ENCODE data around the gene DST.

Gene DST

GRCh38 chr6:56489559-56489958, 153.1 kb downstream of the DST start:
- Histone ChIP-seq H3K79me2 (ENCODE audit: insufficient read depth, low read length) (no peaks in the 10 kb centered on the region), H3K4me3 (ENCODE audit: low read length, poor library complexity, severe bottlenecking) (no peak overlapping the region), H3K9me3 (ENCODE audit: insufficient read depth, low read depth, low read length) (no peaks in the 10 kb centered on the region), H3K9me2 (replicated peaks; ENCODE audit: low read depth, low read length) (no peaks in the 10 kb centered on the region), H3K36me3 (ENCODE audit: insufficient read depth, low read length) (peaks cover 51% of the 10 kb centered on the region; the same call in 1 of the 2 replicates), H4K20me1 (ENCODE audit: insufficient read depth, low read length, poor library complexity, severe bottlenecking) (no peaks in the 10 kb centered on the region), H3K4me2 (ENCODE audit: low read depth, low read length, poor library complexity, severe bottlenecking) (no peak overlapping the region), H2AFZ (ENCODE audit: low read length) (no peak overlapping the region), H3K9ac (ENCODE audit: low read depth, low read length, poor library complexity, severe bottlenecking) (no peak overlapping the region), H3K4me1 (ENCODE audit: insufficient read depth, low read length, poor library complexity, severe bottlenecking) (no peaks in the 10 kb centered on the region), H3K27me3 (ENCODE audit: insufficient read depth, low read length, poor library complexity, severe bottlenecking) (no peaks in the 10 kb centered on the region), H3F3A (ENCODE audit: low read depth) (no peaks in the 10 kb centered on the region)
- no peak for TF ChIP-seq EZH2phosphoT487 (IDR thresholded peaks at IDR 0.05; ENCODE audit: borderline replicate concordance)
- no peak for TF ChIP-seq CTCF (conservative IDR thresholded peaks at IDR 0.05; ENCODE audit: low read length)

- H3F3A ChIP-seq (ENCODE audit: low read depth) = no peaks in the 10 kb centered on the region
- H3K9ac ChIP-seq (ENCODE audit: low read depth, low read length, poor library complexity, severe bottlenecking) = no peak overlapping the region
- no peak overlapping the region for H3K4me2 ChIP-seq (ENCODE audit: low read depth, low read length, poor library complexity, severe bottlenecking)
- H3K79me2 ChIP-seq (ENCODE audit: insufficient read depth, low read length) = no peaks in the 10 kb centered on the region
- H3K36me3 ChIP-seq (ENCODE audit: insufficient read depth, low read length) = peaks cover 51% of the 10 kb centered on the region; the same call in 1 of the 2 replicates
- no peaks in the 10 kb centered on the region for H3K27me3 ChIP-seq (ENCODE audit: insufficient read depth, low read length, poor library complexity, severe bottlenecking)
- H3K9me3 ChIP-seq (ENCODE audit: insufficient read depth, low read depth, low read length) = no peaks in the 10 kb centered on the region
- H3K9me2 ChIP-seq (replicated peaks; ENCODE audit: low read depth, low read length) = no peaks in the 10 kb centered on the region
- H2AFZ ChIP-seq (ENCODE audit: low read length) = no peak overlapping the region
- H3K4me1 ChIP-seq (ENCODE audit: insufficient read depth, low read length, poor library complexity, severe bottlenecking) = no peaks in the 10 kb centered on the region
- no peak overlapping the region for H3K4me3 ChIP-seq (ENCODE audit: low read length, poor library complexity, severe bottlenecking)
- no peak for TF ChIP-seq EZH2phosphoT487 (IDR thresholded peaks at IDR 0.05; ENCODE audit: borderline replicate concordance)
- TF ChIP-seq CTCF (conservative IDR thresholded peaks at IDR 0.05; ENCODE audit: low read length) = no peak
- no peaks in the 10 kb centered on the region for H4K20me1 ChIP-seq (ENCODE audit: insufficient read depth, low read length, poor library complexity, severe bottlenecking)
These were observed 154.4 kb downstream of the DST start for GRCh38 chr6:56488281-56488680.

- Histone ChIP-seq H3K9me2 (replicated peaks; ENCODE audit: low read depth, low read length) (no peaks in the 10 kb centered on the region), H3K4me2 (ENCODE audit: low read depth, low read length, poor library complexity, severe bottlenecking) (no peak overlapping the region), H2AFZ (ENCODE audit: low read length) (no peak overlapping the region), H3K36me3 (ENCODE audit: insufficient read depth, low read length) (peaks cover 51% of the 10 kb centered on the region; the same call in 1 of the 2 replicates), H3K79me2 (ENCODE audit: insufficient read depth, low read length) (no peaks in the 10 kb centered on the region), H3K4me3 (ENCODE audit: low read length, poor library complexity, severe bottlenecking) (no peak overlapping the region), H4K20me1 (ENCODE audit: insufficient read depth, low read length, poor library complexity, severe bottlenecking) (no peaks in the 10 kb centered on the region), H3K27me3 (ENCODE audit: insufficient read depth, low read length, poor library complexity, severe bottlenecking) (no peaks in the 10 kb centered on the region), H3K9ac (ENCODE audit: low read depth, low read length, poor library complexity, severe bottlenecking) (no peak overlapping the region), H3K4me1 (ENCODE audit: insufficient read depth, low read length, poor library complexity, severe bottlenecking) (no peaks in the 10 kb centered on the region), H3K9me3 (ENCODE audit: insufficient read depth, low read depth, low read length) (no peaks in the 10 kb centered on the region), H3F3A (ENCODE audit: low read depth) (no peaks in the 10 kb centered on the region)
- TF ChIP-seq EZH2phosphoT487 (IDR thresholded peaks at IDR 0.05; ENCODE audit: borderline replicate concordance) (no peak), CTCF (conservative IDR thresholded peaks at IDR 0.05; ENCODE audit: low read length) (no peak)
These were observed 156.0 kb downstream of the DST start for GRCh38 chr6:56486681-56487080.

All from Loucy (cell line).